IPS-20b (cell line): ENCODE results near the gene SLC9A9.

Source experiments
- H3K27ac ChIP-seq: one replicate; pipeline ENCODE4 v1.5.1; 2013; ENCODE audit warnings: low read length
- H3K27me3 ChIP-seq: 2 replicates; pipeline ENCODE4 v1.6.1; 2013; ENCODE audit warnings: mild to moderate bottlenecking, low read length, inconsistent platforms; ENCODE audit not compliant: insufficient read depth
- H3K36me3 ChIP-seq: 2 replicates; pipeline ENCODE4 v1.6.1; 2013; ENCODE audit warnings: low read depth, mild to moderate bottlenecking, inconsistent platforms, low read length, moderate library complexity; ENCODE audit not compliant: insufficient read depth
- H3K4me1 ChIP-seq: 2 replicates; pipeline ENCODE4 v1.6.1; 2013; ENCODE audit warnings: mild to moderate bottlenecking, control low read depth, inconsistent platforms, low read length, moderate library complexity; ENCODE audit not compliant: insufficient read depth
- H3K4me3 ChIP-seq: 2 replicates; pipeline ENCODE4 v1.5.1; 2013; ENCODE audit warnings: mild to moderate bottlenecking, low read length, inconsistent platforms
- H3K9ac ChIP-seq: 2 replicates; pipeline ENCODE4 v1.6.1; 2013; ENCODE audit warnings: low read depth, mild to moderate bottlenecking, inconsistent platforms, low read length, moderate library complexity
- H3K9me3 ChIP-seq: 2 replicates; pipeline ENCODE4 v1.6.1; 2013; ENCODE audit warnings: mild to moderate bottlenecking, low read depth, low read length, inconsistent platforms; ENCODE audit not compliant: insufficient read depth

SLC9A9 gene

GRCh38 chr3:143603774-143604173 is 244.5 kb downstream of the SLC9A9 start:
- Histone ChIP-seq H3K27ac (no peak overlapping the region), H3K4me1 (peaks cover 19% of the 10 kb centered on the region; the same call in 1 of the 2 replicates), H3K9ac (no peak overlapping the region)

GRCh38 chr3:143601723-143602484 is 246.4 kb downstream of the SLC9A9 start:
- no peaks in the 10 kb centered on the region for H3K36me3 ChIP-seq
- no peaks in the 10 kb centered on the region for H3K27me3 ChIP-seq
- no peak overlapping the region for H3K27ac ChIP-seq
- H3K4me3 ChIP-seq, result no peak overlapping the region
- no peak overlapping the region for H3K9ac ChIP-seq
- peaks cover 28% of the 10 kb centered on the region; the same call in 1 of the 2 replicates for H3K4me1 ChIP-seq
- no peaks in the 10 kb centered on the region for H3K9me3 ChIP-seq

More at GRCh38 chr3:143603774-143604173, 244.5 kb downstream of the SLC9A9 start:
- H3K36me3 ChIP-seq, result no peaks in the 10 kb centered on the region
- no peak overlapping the region for H3K4me3 ChIP-seq
- H3K27me3 ChIP-seq, result no peaks in the 10 kb centered on the region
- H3K9me3 ChIP-seq, result no peaks in the 10 kb centered on the region

- Histone ChIP-seq H3K9me3 (no peaks in the 10 kb centered on the region), H3K27ac (no peak overlapping the region), H3K4me1 (peaks cover 28% of the 10 kb centered on the region; the same call in 1 of the 2 replicates), H3K36me3 (no peaks in the 10 kb centered on the region), H3K4me3 (no peak overlapping the region), H3K9ac (no peak overlapping the region), H3K27me3 (no peaks in the 10 kb centered on the region)
These were observed 247.2 kb downstream of the SLC9A9 start for GRCh38 chr3:143600756-143601718.

- Histone ChIP-seq H3K4me1 (peaks cover 28% of the 10 kb centered on the region; the same call in 1 of the 2 replicates), H3K27ac (no peak overlapping the region), H3K9ac (no peak overlapping the region), H3K36me3 (no peaks in the 10 kb centered on the region), H3K27me3 (no peaks in the 10 kb centered on the region), H3K4me3 (no peak overlapping the region), H3K9me3 (no peaks in the 10 kb centered on the region)
These were observed 250.3 kb downstream of the SLC9A9 start for GRCh38 chr3:143597774-143598652.

GRCh38 chr3:143596957-143597642 is 251.2 kb downstream of the SLC9A9 start:
- no peaks in the 10 kb centered on the region for H3K9me3 ChIP-seq
- H3K9ac ChIP-seq, result no peak overlapping the region
- H3K27me3 ChIP-seq, result no peaks in the 10 kb centered on the region
- no peaks in the 10 kb centered on the region for H3K36me3 ChIP-seq
- no peak overlapping the region for H3K4me3 ChIP-seq
- no peak overlapping the region for H3K27ac ChIP-seq
- H3K4me1 ChIP-seq, result peaks cover 28% of the 10 kb centered on the region; the same call in 1 of the 2 replicates

- no peaks in the 10 kb centered on the region for H3K27me3 ChIP-seq
- no peaks in the 10 kb centered on the region for H3K9me3 ChIP-seq
- H3K4me1 ChIP-seq, result peaks cover 17% of the 10 kb centered on the region; the same call in 1 of the 2 replicates
- H3K36me3 ChIP-seq, result no peaks in the 10 kb centered on the region
- no peak overlapping the region for H3K9ac ChIP-seq
- H3K27ac ChIP-seq, result no peak overlapping the region
- no peak overlapping the region for H3K4me3 ChIP-seq
These were observed 252.7 kb downstream of the SLC9A9 start for GRCh38 chr3:143595456-143596077.

GRCh38 chr3:143594206-143594605 is 254.1 kb downstream of the SLC9A9 start:
- Histone ChIP-seq H3K36me3 (no peaks in the 10 kb centered on the region), H3K9me3 (no peaks in the 10 kb centered on the region)

GRCh38 chr3:143590660-143591059 is 257.6 kb downstream of the SLC9A9 start:
- Histone ChIP-seq H3K9me3 (no peaks in the 10 kb centered on the region), H3K36me3 (no peaks in the 10 kb centered on the region), H3K4me1 (no peaks in the 10 kb centered on the region; the same call in 1 of the 2 replicates), H3K9ac (no peak overlapping the region), H3K4me3 (no peak overlapping the region), H3K27ac (no peak overlapping the region), H3K27me3 (no peaks in the 10 kb centered on the region)

More at GRCh38 chr3:143594206-143594605, 254.1 kb downstream of the SLC9A9 start:
- Histone ChIP-seq H3K27me3 (no peaks in the 10 kb centered on the region), H3K4me3 (no peak overlapping the region), H3K9ac (no peak overlapping the region), H3K4me1 (peaks cover 13% of the 10 kb centered on the region; the same call in 1 of the 2 replicates), H3K27ac (no peak overlapping the region)

- Histone ChIP-seq H3K36me3 (no peaks in the 10 kb centered on the region), H3K27ac (no peak overlapping the region), H3K9ac (no peak overlapping the region), H3K9me3 (no peaks in the 10 kb centered on the region), H3K27me3 (no peaks in the 10 kb centered on the region), H3K4me1 (no peaks in the 10 kb centered on the region; the same call in 1 of the 2 replicates), H3K4me3 (no peak overlapping the region)
These were observed 261.7 kb downstream of the SLC9A9 start for GRCh38 chr3:143586576-143586975.

- Histone ChIP-seq H3K4me1 (no peaks in the 10 kb centered on the region; the same call in 1 of the 2 replicates), H3K9ac (no peak overlapping the region), H3K4me3 (no peak overlapping the region), H3K36me3 (no peaks in the 10 kb centered on the region), H3K27me3 (no peaks in the 10 kb centered on the region), H3K27ac (no peak overlapping the region), H3K9me3 (no peaks in the 10 kb centered on the region)
These were observed 262.4 kb downstream of the SLC9A9 start for GRCh38 chr3:143585720-143586456.
